OCI-LY7 (cell line): ENCODE measurements around the gene IQGAP2. TPM values are rescaled to one million over a fixed set of nuclear protein-coding genes. Genes with fewer than 3 reads are reported as not detected.

ENCODE experiments used
- BruUV-seq: library from RNA; stranded (reverse); fragments of 400-500 nt; replicated peaks from 2 replicates; lab custom pipeline; 2021; lab: Mats Ljungman, UMichigan
- CTCF ChIA-PET: fragments of 300-600 bp; sonication (Branson Sonifier 250); formaldehyde crosslinking; loops from one replicate; lab custom pipeline; 2022; ENCODE audit warnings: antibody characterized with exemption; ENCODE audit not compliant: unreplicated experiment; lab: Charles Lee
- POLR2A ChIA-PET: fragments of 300-600 bp; sonication (Branson Sonifier 250); formaldehyde crosslinking; loops from one replicate; lab custom pipeline; 2022; ENCODE audit warnings: antibody characterized with exemption; lab: Charles Lee
- DNase-seq: peaks from one replicate; pipeline ENCODE4 v3.0.0-alpha.2; 2015; ENCODE audit warnings: low spot score
- H2AFZ ChIP-seq: fragments of 200-600 bp; sonication (generic), shearing (Covaris generic); 2 replicates; pipeline ENCODE4 v1.6.1; 2014; ENCODE audit warnings: mild to moderate bottlenecking, antibody characterized with exemption, low read length, moderate library complexity
- H3K27ac ChIP-seq: fragments of 200-600 bp; sonication (generic); 2 replicates; pipeline ENCODE4 v1.5.1; 2014; ENCODE audit warnings: mixed run types, low read depth, mild to moderate bottlenecking, moderate library complexity, low read length, inconsistent platforms; ENCODE audit not compliant: poor library complexity, severe bottlenecking
- H3K36me3 ChIP-seq: fragments of 200-600 bp; sonication (generic); 2 replicates; pipeline ENCODE4 v1.6.1; 2014; ENCODE audit warnings: mild to moderate bottlenecking, antibody characterized with exemption, low read length, moderate library complexity, mixed read lengths; ENCODE audit not compliant: insufficient read depth
- H3K4me1 ChIP-seq: fragments of 200-600 bp; sonication (generic); 2 replicates; pipeline ENCODE4 v1.5.1; 2014; ENCODE audit warnings: mild to moderate bottlenecking, low read length; ENCODE audit not compliant: insufficient read depth, poor library complexity, severe bottlenecking
- H3K4me2 ChIP-seq: fragments of 200-600 bp; sonication (generic); 2 replicates; pipeline ENCODE4 v1.6.1; 2014; ENCODE audit warnings: mild to moderate bottlenecking, low read length
- H3K4me3 ChIP-seq: fragments of 200-600 bp; sonication (generic); 2 replicates; pipeline ENCODE4 v1.5.1; 2014; ENCODE audit warnings: mild to moderate bottlenecking, low read depth, low read length; ENCODE audit not compliant: poor library complexity, severe bottlenecking
- H3K79me2 ChIP-seq: fragments of 200-600 bp; sonication (generic); 2 replicates; pipeline ENCODE4 v1.6.1; 2016; ENCODE audit warnings: low read depth, mild to moderate bottlenecking, low read length, moderate library complexity, mixed read lengths; ENCODE audit not compliant: insufficient read depth
- H3K9me2 ChIP-seq: fragments of 200-600 bp; sonication (generic); 2 replicates; pipeline ENCODE4 v1.6.1; 2016; ENCODE audit warnings: mild to moderate bottlenecking, low read length, mixed read lengths; ENCODE audit not compliant: insufficient read depth
- H3K9me3 ChIP-seq: fragments of 200-600 bp; sonication (generic); 2 replicates; pipeline ENCODE4 v1.6.1; 2014; ENCODE audit warnings: mild to moderate bottlenecking, mixed run types, low read length, mixed read lengths
- H4K20me1 ChIP-seq: fragments of 200-600 bp; sonication (generic); 2 replicates; pipeline ENCODE4 v1.6.1; 2014; ENCODE audit warnings: mild to moderate bottlenecking, antibody characterized with exemption, low read length, moderate library complexity, mixed read lengths; ENCODE audit not compliant: insufficient read depth
- CTCF ChIP-seq: fragments of 200-600 bp; sonication (generic); conservative IDR thresholded peaks from 2 replicates; pipeline ENCODE4 v1.5.1; 2014; ENCODE audit warnings: mild to moderate bottlenecking, antibody characterized with exemption, low read length, moderate library complexity, mixed read lengths
- EZH2phosphoT487 ChIP-seq: fragments of 200-600 bp; sonication (generic); IDR thresholded peaks from 2 replicates; pipeline ENCODE4 v1.6.1; 2018; ENCODE audit warnings: low read depth, borderline replicate concordance, mild to moderate bottlenecking, mixed run types, antibody characterized with exemption, low read length, moderate library complexity, mixed read lengths
- intact Hi-C: fragments of 100-400 bp; cut with micrococcal nuclease; formaldehyde crosslinking; loops from one replicate; pipeline ENCODE4 v1.10.0; 2022; ENCODE audit not compliant: unreplicated experiment
- total RNA-seq, 2 experiments: library from RNA; depleted of rRNA in 1 of 2; stranded (reverse); fragments of >200 nt in 1 of 2; shearing (Covaris generic) in 1 of 2; gene quantifications; 2 replicates each; pipeline ENCODE4 v1.2.3, GENCODE V29; 2014 to 2022

Gene IQGAP2
- total RNA-seq, 2 experiments from 2014 or later, result 30.0 to 50.2 TPM

- Histone ChIP-seq H4K20me1 (no peaks in the 10 kb centered on the region), H3K9me3 (no peaks in the 10 kb centered on the region), H3K9me2 (no peaks in the 10 kb centered on the region), H2AFZ (no peak overlapping the region), H3K79me2 (no peaks in the 10 kb centered on the region), H3K4me1 (peaks cover 3% of the 10 kb centered on the region), H3K4me2 (no peak overlapping the region), H3K36me3 (peaks cover 14% of the 10 kb centered on the region), H3K4me3 (no peak overlapping the region), H3K27ac (no peak overlapping the region)
- ChIA-PET POLR2A (no interaction called here), CTCF (no interaction called here)
- intact Hi-C loops, result no loop called here
- TF ChIP-seq EZH2phosphoT487 (no peak), CTCF (no peak)
- BruUV-seq, result no TSS peak
- DNase-seq, result no peak
These were observed 158.9 kb downstream of the IQGAP2 start for GRCh38 chr5:76561959-76562358.

- H3K9me3 ChIP-seq, result no peaks in the 10 kb centered on the region
- intact Hi-C loops, result no loop called here
- H3K9me2 ChIP-seq, result no peaks in the 10 kb centered on the region
- ChIA-PET CTCF (no interaction called here), POLR2A (interaction anchor here (1.4 kb wide), 1 partner anchor 16 kb away, joined by 6 read pairs; no protein-coding TSS in a partner anchor)
- H3K4me3 ChIP-seq, result no peak overlapping the region
- H3K4me1 ChIP-seq, result no peaks in the 10 kb centered on the region
- H2AFZ ChIP-seq, result no peak overlapping the region
- H3K27ac ChIP-seq, result no peak overlapping the region
- no peaks in the 10 kb centered on the region for H4K20me1 ChIP-seq
- TF ChIP-seq CTCF, result no peak
- no peak for TF ChIP-seq EZH2phosphoT487
- no peak overlapping the region for H3K4me2 ChIP-seq
- DNase-seq, result no peak
- H3K79me2 ChIP-seq, result no peaks in the 10 kb centered on the region
- BruUV-seq, result no TSS peak
- H3K36me3 ChIP-seq, result peaks cover 14% of the 10 kb centered on the region
These were observed 161.9 kb downstream of the IQGAP2 start for GRCh38 chr5:76565009-76565408.

GRCh38 chr5:76570153-76570552, 167.1 kb downstream of the IQGAP2 start:
- Histone ChIP-seq H3K4me2 (no peak overlapping the region), H3K79me2 (no peaks in the 10 kb centered on the region), H4K20me1 (no peaks in the 10 kb centered on the region), H3K9me3 (no peaks in the 10 kb centered on the region), H2AFZ (no peak overlapping the region), H3K36me3 (peaks cover 19% of the 10 kb centered on the region), H3K4me3 (no peak overlapping the region), H3K4me1 (peaks cover 9% of the 10 kb centered on the region), H3K9me2 (no peaks in the 10 kb centered on the region), H3K27ac (no peak overlapping the region)
- POLR2A ChIA-PET, result no interaction called here
- no peak for TF ChIP-seq CTCF
- CTCF ChIA-PET, result no interaction called here
- DNase-seq, result no peak
- intact Hi-C loops, result no loop called here
- BruUV-seq, result no TSS peak
